Stimulated activated CD4-positive, alpha-beta T cell treated with anti-CD3 and anti-CD28 coated beads, Interleukin-2, amount 100 ng/mL, for 4 hours (primary cell): ENCODE measurements around the gene METTL21A.
A peak's percentile ranks its signal among the peaks of the same experiment; 100 is the strongest.
"Not testable (repeated sequence)": the region's sequence is repeated elsewhere in the genome, so short reads cannot be mapped to it uniquely, and the experiment has no call there.

ENCODE experiments used
- DNase-seq: peaks from one replicate; pipeline ENCODE4 v3.0.0-alpha.2; 2020; ENCODE audit warnings: low read depth

Gene METTL21A

GRCh38 chr2:207625014-207625907, at the start of gene METTL21A:
Gene METTL21A, minus strand, starts transcription at chr2:207625394. Its CDS starts 1,019 bp downstream, at chr2:207624375.
- DNase-seq: peak; percentile 97

DNA sequence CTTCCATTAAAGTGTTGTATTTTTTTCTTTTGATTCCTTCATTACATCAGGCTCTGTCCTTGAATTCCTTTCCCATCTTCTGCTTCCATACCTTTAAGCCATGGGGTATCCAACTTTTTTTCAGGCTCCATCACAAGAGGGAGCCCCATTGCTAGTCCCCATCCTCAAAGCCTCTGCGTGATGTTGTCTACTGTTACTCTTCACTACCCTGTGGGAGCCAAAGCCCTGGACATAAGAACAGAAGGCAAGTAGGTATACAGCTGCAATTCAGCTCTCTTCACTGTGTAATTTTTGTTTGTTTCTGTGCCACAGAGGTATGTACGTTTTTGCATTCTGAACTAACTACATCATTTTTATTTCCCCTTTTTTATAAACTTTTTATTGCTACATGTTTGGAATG, 49.6 kb upstream of the METTL21A start:
- DNase-seq: no peak

GRCh38 chr2:207674266-207674774, 49.1 kb upstream of the METTL21A start:
- DNase-seq: no peak

DNA sequence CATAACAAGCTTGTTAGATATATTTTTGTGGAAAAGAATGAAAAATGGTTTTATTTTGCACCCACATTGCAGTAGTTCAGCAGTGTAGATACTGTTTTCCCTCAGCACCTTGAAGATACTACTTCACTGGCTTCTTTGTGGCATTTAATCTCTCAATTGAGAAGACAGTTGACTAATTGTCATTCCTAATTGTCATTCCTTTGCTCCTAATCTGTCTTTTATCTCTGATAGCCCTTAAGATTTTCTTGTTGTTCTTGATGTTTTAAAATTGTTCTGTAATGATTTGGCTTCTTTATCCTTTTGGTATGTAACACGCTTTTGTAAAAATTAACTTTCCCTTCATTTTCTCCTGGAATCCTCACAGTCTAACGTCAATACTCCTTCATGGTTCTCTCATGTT, 48.2 kb upstream of the METTL21A start:
- no peak for DNase-seq

- DNase-seq: no peak
Observed at GRCh38 chr2:207670887-207671286, 45.7 kb upstream of the METTL21A start.

GRCh38 chr2:207663870-207664545, 38.8 kb upstream of the METTL21A start:
- no peak for DNase-seq

DNA sequence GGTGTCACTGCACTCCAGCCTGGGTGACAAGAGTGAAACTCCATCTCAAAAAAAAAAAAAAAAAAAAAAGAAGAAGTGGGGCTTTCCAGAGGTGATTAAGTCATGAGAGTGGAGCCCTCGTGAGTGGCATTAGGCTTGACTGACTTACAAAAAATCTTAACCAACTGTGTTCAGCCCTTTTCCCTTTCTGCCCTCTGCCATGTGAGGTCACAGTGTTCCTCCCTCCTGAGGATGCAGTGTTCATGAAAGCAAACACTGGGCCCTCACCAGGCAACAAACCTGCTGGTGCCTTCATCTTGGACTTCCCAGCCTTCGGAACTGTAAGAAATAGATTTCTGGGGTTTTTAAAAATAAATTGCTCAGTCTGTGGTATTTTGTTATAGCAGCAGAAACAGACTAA, 37.0 kb upstream of the METTL21A start:
- DNase-seq: no peak

GRCh38 chr2:207660994-207661393, 35.8 kb upstream of the METTL21A start:
- no peak for DNase-seq

- DNase-seq: no peak
Observed at GRCh38 chr2:207658156-207658555, 33.0 kb upstream of the METTL21A start.

GRCh38 chr2:207655000-207655399, 29.8 kb upstream of the METTL21A start:
- no peak for DNase-seq

DNA sequence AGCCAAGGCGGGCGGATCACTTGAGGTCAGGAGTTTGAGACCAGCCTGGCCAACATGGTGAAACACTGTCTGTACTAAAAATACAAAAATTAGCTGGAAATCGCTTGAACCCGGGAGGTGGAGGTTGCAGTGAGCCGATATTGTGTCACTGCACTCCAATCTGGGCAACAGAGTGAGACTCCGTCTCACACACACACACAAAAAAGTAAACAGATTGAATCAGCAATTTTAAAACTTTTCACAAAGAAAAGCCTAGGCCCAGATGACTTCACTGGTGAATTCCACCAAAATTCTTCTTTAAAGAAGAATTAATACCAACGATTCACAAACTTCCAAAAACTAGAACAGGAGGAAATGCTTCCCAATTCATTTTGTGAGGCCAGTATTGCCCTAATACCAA, 21.4 kb upstream of the METTL21A start:
- DNase-seq: not testable (repeated sequence)

GRCh38 chr2:207643892-207644291, 18.7 kb upstream of the METTL21A start:
- no peak for DNase-seq

DNA sequence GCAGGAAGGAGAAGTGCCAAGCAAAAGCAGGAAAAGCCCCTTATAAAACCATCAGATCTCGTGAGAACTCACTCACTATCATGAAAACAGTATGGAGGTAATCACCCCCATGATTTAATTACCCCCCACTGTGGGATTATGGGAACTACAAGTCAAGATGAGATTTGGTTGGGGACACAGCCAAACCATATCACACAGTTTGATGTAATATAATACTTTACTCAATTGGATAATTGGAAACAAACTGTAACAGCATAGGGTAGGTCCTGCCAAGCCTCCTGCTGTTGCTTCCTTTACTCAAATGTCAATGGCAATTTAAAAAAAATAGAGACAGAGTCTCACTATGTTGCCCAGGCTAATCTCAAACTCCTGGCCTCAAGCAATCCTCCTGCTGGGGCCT, 15.5 kb upstream of the METTL21A start:
- DNase-seq: no peak

GRCh38 chr2:207640160-207640559, 15.0 kb upstream of the METTL21A start:
- DNase-seq: no peak

DNA sequence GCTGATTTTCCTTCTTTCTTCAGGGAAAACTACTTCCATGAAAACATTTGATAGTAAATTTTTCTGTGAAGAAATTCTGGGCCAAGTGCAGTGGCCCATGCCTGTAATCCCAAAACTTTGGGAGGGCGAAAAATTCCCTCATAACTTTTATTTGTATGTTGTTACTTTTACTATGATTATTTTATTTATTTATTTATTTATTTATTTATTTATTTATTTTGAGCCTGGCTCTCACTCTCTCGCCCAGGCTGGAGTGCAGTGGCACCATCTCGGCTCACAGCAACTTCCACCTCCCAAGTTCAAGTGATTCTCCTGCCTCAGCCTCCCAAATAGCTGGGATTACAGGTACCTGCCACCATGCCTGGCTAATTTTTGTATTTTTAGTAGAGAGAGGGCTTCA, 14.1 kb upstream of the METTL21A start:
- not testable (repeated sequence) for DNase-seq

DNA sequence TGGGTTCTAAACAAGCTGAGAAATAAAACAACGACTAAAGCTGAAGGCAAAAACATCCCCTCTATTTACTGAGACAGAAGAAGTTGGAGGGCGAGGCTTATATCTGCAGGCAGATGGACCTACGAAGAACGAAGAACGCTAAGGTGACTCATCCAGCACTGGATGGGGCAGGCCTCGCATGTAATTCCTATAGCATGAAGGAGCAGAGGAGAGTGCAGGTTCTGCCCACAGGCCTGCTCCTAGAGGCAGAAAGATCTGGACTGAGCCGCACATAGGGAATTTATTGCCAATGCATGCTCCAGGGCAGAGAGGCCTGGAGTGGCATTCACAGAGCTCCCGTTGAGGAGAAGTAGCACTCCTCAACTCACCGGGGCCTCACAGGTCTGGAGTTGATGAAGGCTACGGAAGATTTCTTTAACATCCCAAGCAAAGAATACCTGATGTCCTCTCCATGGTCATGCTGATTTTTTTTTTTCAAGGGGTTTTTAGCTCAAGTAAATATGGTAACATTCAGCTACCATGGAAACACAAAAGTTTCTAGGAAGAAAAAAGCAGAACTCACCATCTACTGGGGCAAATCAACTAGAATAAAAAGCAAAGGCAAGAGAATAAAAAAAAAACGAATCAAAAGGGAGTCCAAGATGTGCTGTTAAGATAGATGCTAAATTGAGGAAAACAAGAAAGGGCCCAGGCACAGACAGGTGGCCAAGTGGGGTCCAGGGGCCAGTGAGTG, 10.4 kb upstream of the METTL21A start:
- no peak for DNase-seq

DNA sequence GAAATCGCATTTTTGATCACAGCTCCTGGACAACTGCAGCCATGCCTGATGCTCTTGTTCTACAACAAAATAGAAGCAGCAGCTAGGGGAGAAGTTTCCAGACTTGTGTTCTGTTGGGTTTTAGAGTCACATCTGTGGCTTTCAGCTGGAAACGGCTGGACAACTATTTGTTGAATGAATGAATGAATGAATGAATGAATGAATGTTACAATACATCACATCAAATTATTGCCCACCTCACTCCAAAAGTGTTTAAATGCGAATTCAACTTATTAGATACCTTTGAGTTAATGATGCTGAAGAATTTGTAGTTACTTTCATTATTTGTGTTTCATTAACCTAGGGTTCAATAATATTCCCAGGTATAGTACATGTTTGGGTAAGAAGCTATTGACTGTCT, 8.5 kb upstream of the METTL21A start:
- DNase-seq: no peak

GRCh38 chr2:207632575-207633493, 7.6 kb upstream of the METTL21A start:
- DNase-seq: no peak

- no peak for DNase-seq
Observed at GRCh38 chr2:207630491-207630890, 5.3 kb upstream of the METTL21A start.

GRCh38 chr2:207629553-207629952, 4.4 kb upstream of the METTL21A start:
- DNase-seq: no peak
